HepG2 (cell line): Measurements from ENCODE around the gene MYO5A. TPM values are rescaled to one million over a fixed set of nuclear protein-coding genes. Genes with fewer than 3 reads are reported as not detected.

Experiments used
- ATAC-seq: fragments of 200-7000 bp; cut with Tn5 transposase; 3 replicates; pipeline ENCODE4 v1.9.1; 2020; ENCODE audit warnings: mild to moderate bottlenecking, moderate library complexity
- BruUV-seq: library from RNA; stranded (reverse); fragments of 400-500 nt; replicated peaks from 2 replicates; lab custom pipeline; 2021; lab: Mats Ljungman, UMichigan
- CTCF ChIA-PET: fragments of 300-600 bp; formaldehyde crosslinking; extraction: SDS; loops from one replicate; lab custom pipeline; 2021; ENCODE audit warnings: low total read pairs, inconsistent platforms, low intra/inter-chr PET ratio; lab: Yijun Ruan, JAX
- POLR2A ChIA-PET: fragments of 350-600 bp; sonication (Branson Sonifier 250); formaldehyde crosslinking; loops from one replicate; lab custom pipeline; 2020; ENCODE audit warnings: antibody characterized with exemption, inconsistent platforms; lab: Yijun Ruan, JAX
- DNase-seq: peaks from one replicate; pipeline ENCODE4 v3.0.0-alpha.2; 2015; ENCODE audit warnings: low spot score
- FAIRE-seq: peaks from 3 replicates; lab custom pipeline; 2011; peaks lifted over from hg19 to GRCh38; lab: Jason Lieb, UNC
- H2AFZ ChIP-seq: one replicate; pipeline ENCODE4 v1.6.1; 2011; ENCODE audit warnings: low read length, inconsistent platforms
- H3K27ac ChIP-seq: fragments of 300-600 bp; 3 replicates; pipeline ENCODE4 v1.8.0; 2011; ENCODE audit warnings: mixed run types, mild to moderate bottlenecking, mixed read lengths, low read length, inconsistent platforms; ENCODE audit not compliant: insufficient read depth; ENCODE audit errors: extremely low read length
- H3K27me3 ChIP-seq, 2 experiments: fragments of 200-600 bp in 1 of 2; 2 replicates in 1 of 2; 3 replicates in 1 of 2; pipeline versions ENCODE4 v1.6.0 to v1.8.0; 2011; ENCODE audit warnings: low read length in 2 of 2, mild to moderate bottlenecking in 2 of 2, moderate library complexity in 2 of 2, inconsistent platforms in 1 of 2; ENCODE audit not compliant: insufficient read depth in 2 of 2, control insufficient read depth in 1 of 2
- H3K36me3 ChIP-seq, 2 experiments: fragments of 200-600 bp in 1 of 2; replicated peaks in 1 of 2; 2 replicates in 1 of 2; 3 replicates in 1 of 2; pipeline versions ENCODE4 v1.5.1 to v1.8.0; 2011; ENCODE audit warnings: low read length in 2 of 2, inconsistent platforms in 1 of 2; ENCODE audit not compliant: insufficient read depth in 2 of 2, control insufficient read depth in 1 of 2
- H3K4me1 ChIP-seq: 2 replicates; pipeline ENCODE4 v1.5.1; 2012; ENCODE audit warnings: low read length, inconsistent platforms; ENCODE audit not compliant: insufficient read depth
- H3K4me2 ChIP-seq: 2 replicates; pipeline ENCODE4 v1.6.0; 2011; ENCODE audit warnings: low read depth, low read length, inconsistent platforms
- H3K4me3 ChIP-seq, 3 experiments: fragments of 200-600 bp in 1 of 3; sonication (generic), shearing (Covaris generic) in 1 of 3; replicated peaks in 1 of 3; 2 replicates each; pipeline ENCODE4 v1.5.1; 2011 to 2016; ENCODE audit warnings: low read length in 3 of 3, inconsistent platforms in 2 of 3, low read depth in 2 of 3, mild to moderate bottlenecking in 2 of 3, control low read depth in 1 of 3, mixed read lengths in 1 of 3; ENCODE audit not compliant: insufficient read depth in 1 of 3
- H3K79me2 ChIP-seq: one replicate; pipeline ENCODE4 v1.6.1; 2011; ENCODE audit warnings: low read length, inconsistent platforms; ENCODE audit not compliant: insufficient read depth
- H3K9ac ChIP-seq: 2 replicates; pipeline ENCODE4 v1.6.0; 2011; ENCODE audit warnings: mild to moderate bottlenecking, low read depth, low read length, inconsistent platforms; ENCODE audit not compliant: insufficient read depth
- H3K9me3 ChIP-seq: 2 replicates; pipeline ENCODE4 v1.5.1; 2012; ENCODE audit warnings: mild to moderate bottlenecking, low read length
- H4K20me1 ChIP-seq: 2 replicates; pipeline ENCODE4 v1.6.0; 2011; ENCODE audit warnings: inconsistent platforms, mild to moderate bottlenecking, low read length, moderate library complexity; ENCODE audit not compliant: insufficient read depth
- ADNP ChIP-seq: sonication (generic); formaldehyde crosslinking; IDR thresholded peaks from 2 replicates; pipeline ENCODE4 v1.4.0; 2020; ENCODE audit warnings: missing genetic modification reagents
- BRF2 ChIP-seq: sonication (generic); formaldehyde crosslinking; IDR thresholded peaks from 2 replicates; pipeline ENCODE4 v1.8.1; 2022; ENCODE audit warnings: mild to moderate bottlenecking, missing genetic modification reagents
- FOXK2 ChIP-seq: fragments of 450-650 bp; IDR thresholded peaks from 2 replicates; pipeline ENCODE4 v1.6.1; 2016
- HMG20A ChIP-seq: IDR thresholded peaks from 2 replicates; pipeline ENCODE4 v1.6.1; 2016; ENCODE audit warnings: borderline replicate concordance
- KMT2A ChIP-seq: sonication (generic); formaldehyde crosslinking; IDR thresholded peaks from 2 replicates; pipeline ENCODE4 v1.4.0; 2020; ENCODE audit warnings: missing genetic modification reagents
- POLR2A ChIP-seq, 2 experiments: IDR thresholded peaks; 2 replicates each; pipeline ENCODE4 v1.6.1; 2011; ENCODE audit warnings: low read depth in 2 of 2, low read length in 2 of 2, mild to moderate bottlenecking in 1 of 2, moderate library complexity in 1 of 2; ENCODE audit not compliant: insufficient read depth in 1 of 2
- SATB2 ChIP-seq: sonication (generic); formaldehyde crosslinking; IDR thresholded peaks from 2 replicates; pipeline ENCODE4 v1.5.0; 2020; ENCODE audit warnings: missing genetic modification reagents
- SIN3B ChIP-seq: fragments of 150-350 bp; IDR thresholded peaks from 2 replicates; pipeline ENCODE4 v1.6.1; 2014; ENCODE audit warnings: low read length
- SNAPC4 ChIP-seq: sonication (generic); formaldehyde crosslinking; IDR thresholded peaks from 2 replicates; pipeline ENCODE4 v1.4.0; 2020; ENCODE audit warnings: mild to moderate bottlenecking, missing genetic modification reagents
- U2AF1 ChIP-seq: fragments of 200-400 bp; formaldehyde crosslinking; optimal IDR thresholded peaks from 2 replicates; pipeline ENCODE3; 2017; ENCODE audit warnings: mild to moderate bottlenecking, low read depth, low read length
- ZNF136 ChIP-seq: sonication (generic); formaldehyde crosslinking; IDR thresholded peaks from 2 replicates; pipeline ENCODE4 v1.8.1; 2022; ENCODE audit warnings: low read depth, mild to moderate bottlenecking, moderate library complexity, missing genetic modification reagents
- ZNF775 ChIP-seq: sonication (generic); formaldehyde crosslinking; IDR thresholded peaks from 2 replicates; pipeline ENCODE4 v1.4.0; 2020; ENCODE audit warnings: missing genetic modification reagents, mild to moderate bottlenecking, moderate library complexity, borderline replicate concordance
- ZNF782 ChIP-seq: sonication (generic); formaldehyde crosslinking; IDR thresholded peaks from 2 replicates; pipeline ENCODE4 v1.4.0; 2020; ENCODE audit warnings: missing genetic modification reagents, mild to moderate bottlenecking, borderline replicate concordance
- WGBS: methylation state at CpG from one replicate; pipeline ENCODE4 v1.1.6; 2017; ENCODE audit warnings: low lambda C conversion rate; 5-methylcytosine and 5-hydroxymethylcytosine counted together
- in situ Hi-C: cut with HindIII; loops from 2 replicates; pipeline ENCODE4 v1.10.0; 2017; ENCODE audit warnings: low pct_unique_long_range_greater_than_20kb; ENCODE audit not compliant: extremely low pct_ligation_motif_present
- intact Hi-C: fragments of 100-400 bp; cut with micrococcal nuclease; formaldehyde crosslinking; loops from one replicate; pipeline ENCODE4 v1.10.0; 2022; ENCODE audit not compliant: unreplicated experiment
- polyA plus RNA-seq, 8 experiments: library from polyadenylated mRNA; depleted of rRNA in 3 of 8; stranded (reverse) in 7 of 8; unstranded in 1 of 8; fragments of >200 nt; fragmentation: Illumina TruSeq in 4 of 8; extraction: Trizol in 4 of 8; gene quantifications; 2 replicates each; pipeline versions ENCODE4 v1.2.1 to v1.2.3, GENCODE V29; 2011 to 2016; ENCODE audit warnings: low read depth in 4 of 8, missing spikeins in 1 of 8, mixed read lengths in 1 of 8; ENCODE audit not compliant: insufficient read depth in 1 of 8
- total RNA-seq, 5 experiments: library from RNA; depleted of rRNA; stranded (reverse); fragments of >200 nt; fragmentation: Illumina TruSeq; extraction: Trizol; gene quantifications; 2 replicates each; pipeline ENCODE4 v1.2.3, GENCODE V29; 2016; ENCODE audit warnings: low read depth in 1 of 5

MYO5A gene
- total and polyA plus RNA-seq, 2 of the 13 experiments (the other 11 are each of a cell fraction or from before 2014, with no cell fraction given) = 2.8 to 4.8 TPM

GRCh38 chr15:52294881-52295420 lies 233.7 kb downstream of the MYO5A start (continued):
- no peak for TF ChIP-seq SNAPC4 (CRISPR knock-in tag)
- no peak for TF ChIP-seq U2AF1
- TF ChIP-seq ZNF782 (CRISPR knock-in tag) = no peak
- TF ChIP-seq ZNF775 (CRISPR knock-in tag) = no peak
- TF ChIP-seq SIN3B = no peak
- TF ChIP-seq FOXK2 = no peak

- BruUV-seq = no TSS peak
- FAIRE-seq (no peak), ATAC-seq (no peak), DNase-seq (no peak)
- H3K9me3 ChIP-seq = no peaks in the 10 kb centered on the region
- ChIA-PET CTCF (no interaction called here), POLR2A (interaction anchor here (1.1 to 1.4 kb wide), 2 partner anchors 12 to 15 kb away, joined by 3 read pairs; no protein-coding TSS in a partner anchor)
- no peaks in the 10 kb centered on the region for H3K27me3 ChIP-seq
- H3K4me3 ChIP-seq = no peak overlapping the region
- H2AFZ ChIP-seq = no peak overlapping the region
- in situ Hi-C loops (no loop called here), intact Hi-C loops (no loop called here)
- peak overlapping the region; percentile 21 for H3K4me2 ChIP-seq
- H3K36me3 ChIP-seq = peaks cover 0 to 7% of the 10 kb centered on the region in 2 experiments; a peak in 1 of 5 replicates
- no peaks in the 10 kb centered on the region for H4K20me1 ChIP-seq
- H3K9ac ChIP-seq = no peak overlapping the region
- H3K27ac ChIP-seq = peak overlapping the region; percentile 49
- peaks cover 69% of the 10 kb centered on the region for H3K4me1 ChIP-seq
- H3K79me2 ChIP-seq = peaks cover 44% of the 10 kb centered on the region
- WGBS = 78% methylated on average over 7 of the region's 7 CpGs
- no peak for TF ChIP-seq ZNF136 (CRISPR knock-in tag)
- TF ChIP-seq HMG20A = no peak
- 0 out of 4 replicates have a peak, but pooled peaks of 1 of the 2 experiments have one; percentile 2 for TF ChIP-seq POLR2A (IDR thresholded peaks at IDR 0.05; ENCODE audit: insufficient read depth in 1 of 2, low read depth in 2 of 2, low read length in 2 of 2)
- TF ChIP-seq KMT2A (CRISPR knock-in tag) = no peak
- TF ChIP-seq ADNP (CRISPR knock-in tag) = no peak
- TF ChIP-seq SATB2 (CRISPR knock-in tag) = no peak
- no peak for TF ChIP-seq BRF2 (CRISPR knock-in tag)
Observed at GRCh38 chr15:52292780-52293392, 235.8 kb downstream of the MYO5A start.
